ENCODE results near the gene PHF21B.
"Not testable (repeated sequence)": the region's sequence is repeated elsewhere in the genome, so short reads cannot be mapped to it uniquely, and the experiment has no call there.

The PHF21B gene

DNA sequence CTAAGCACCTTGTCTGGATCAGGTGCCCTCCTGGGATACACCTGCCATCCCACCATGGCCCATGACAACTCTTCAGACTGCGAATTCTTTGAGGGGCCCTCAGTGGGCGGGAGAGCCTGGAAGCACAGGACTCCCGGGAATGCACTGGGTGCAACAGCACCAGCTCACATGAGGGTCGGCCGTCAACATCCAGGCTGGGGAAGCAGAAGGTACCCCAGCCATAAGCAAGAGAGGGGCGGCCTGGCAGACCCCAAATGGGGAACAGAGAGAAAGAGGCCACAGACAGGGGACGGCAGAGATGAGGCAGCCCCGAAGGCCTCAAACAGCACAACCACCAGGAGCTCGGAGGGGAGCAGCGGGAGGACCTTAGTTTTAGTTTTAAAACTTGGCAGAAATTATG lies 94.4 kb downstream of the PHF21B start:
- no peak for DNase-seq

- DNase-seq, result no peak
Measured at GRCh38 chr22:44914026-44914721, 95.6 kb downstream of the PHF21B start.

GRCh38 chr22:44913198-44913983 lies 96.4 kb downstream of the PHF21B start:
- no peak for DNase-seq

DNA sequence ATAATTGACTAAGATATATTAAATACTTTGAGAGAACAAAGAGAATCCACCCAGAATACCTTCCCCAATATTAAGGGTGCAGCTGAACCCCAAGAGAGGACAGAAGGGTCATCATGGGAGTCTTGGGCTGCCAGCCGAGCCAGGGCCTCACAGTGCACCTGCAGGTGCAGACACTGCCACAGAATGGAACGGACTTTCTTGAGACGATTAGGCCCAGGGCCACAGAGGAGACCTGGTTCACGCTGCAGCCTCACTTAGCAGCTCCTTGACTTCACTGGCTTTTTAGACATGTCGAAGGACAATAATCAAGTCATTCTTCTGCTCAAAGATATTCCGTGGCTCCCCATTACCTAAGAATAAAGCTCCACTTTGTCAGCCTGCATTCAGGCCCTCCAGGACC lies 100.6 kb downstream of the PHF21B start:
- DNase-seq, result no peak

- no peak for DNase-seq
Measured at GRCh38 chr22:44907765-44908737, 101.8 kb downstream of the PHF21B start.

DNA sequence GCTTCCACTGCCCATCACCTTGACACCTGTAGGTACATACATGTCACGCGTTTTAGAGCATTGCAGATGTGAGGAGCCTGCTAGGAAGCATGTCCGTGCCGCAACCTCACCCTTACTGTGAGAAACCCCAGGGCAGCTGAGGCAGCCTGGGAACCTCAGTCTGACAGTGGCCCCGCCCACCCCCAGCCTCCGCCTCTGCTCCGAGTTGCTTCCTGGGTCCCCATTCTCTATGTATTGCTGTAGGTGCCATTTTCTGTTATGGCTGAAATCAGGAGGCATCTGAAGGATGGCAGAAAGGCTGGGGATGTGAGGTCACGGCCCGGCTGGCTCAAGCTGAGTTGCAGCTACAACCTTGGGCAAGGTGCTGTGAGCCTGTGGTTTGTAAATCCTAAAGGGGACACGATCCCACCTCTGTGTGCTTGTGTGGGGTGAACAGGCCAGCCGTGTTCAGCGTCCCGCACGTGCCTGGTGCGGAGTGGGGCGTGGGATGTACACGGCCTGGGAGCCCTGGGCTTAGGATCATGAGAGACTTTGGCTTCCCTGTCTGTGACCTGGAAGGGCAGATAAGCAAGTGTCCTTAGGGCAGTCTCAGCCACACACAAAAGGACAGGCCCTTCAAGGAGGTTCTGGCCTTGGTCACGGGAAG lies 102.7 kb downstream of the PHF21B start:
- no peak for DNase-seq

DNA sequence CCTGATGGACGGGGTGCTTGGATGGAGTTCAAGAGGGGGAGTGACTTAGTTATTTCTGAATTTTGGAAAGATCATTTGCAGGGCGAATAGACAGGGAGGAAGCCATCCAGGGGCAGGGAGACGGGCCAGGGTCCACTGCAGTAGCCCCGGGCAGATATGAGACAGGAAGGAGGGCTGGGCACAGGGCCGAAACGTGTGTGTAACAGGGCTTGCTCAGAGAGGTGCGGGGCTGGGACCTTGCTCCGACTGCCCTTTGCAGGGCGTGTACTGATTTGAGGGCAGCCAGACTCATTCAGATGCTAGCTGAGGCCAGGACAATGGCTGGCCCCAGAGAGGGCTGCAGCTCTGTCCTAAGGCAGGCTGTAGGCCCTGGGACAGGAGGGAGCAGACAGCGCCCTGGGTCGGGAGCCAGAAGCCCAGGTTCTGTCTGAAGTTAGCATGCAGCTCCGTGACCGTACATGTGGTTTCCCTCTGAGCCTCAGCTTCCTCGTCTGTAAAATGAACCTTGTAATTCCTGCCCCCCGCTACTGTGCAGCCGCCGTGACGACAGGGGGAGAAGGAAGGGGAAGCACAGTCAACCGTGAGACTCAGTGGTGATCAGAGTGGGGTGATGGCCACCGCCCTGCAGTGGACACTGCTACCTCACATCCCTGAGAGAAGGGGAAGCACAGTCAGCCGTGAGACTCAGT lies 103.4 kb downstream of the PHF21B start:
- no peak for DNase-seq

- not testable (repeated sequence) for DNase-seq
Measured at GRCh38 chr22:44904492-44905152, 105.2 kb downstream of the PHF21B start.

DNA sequence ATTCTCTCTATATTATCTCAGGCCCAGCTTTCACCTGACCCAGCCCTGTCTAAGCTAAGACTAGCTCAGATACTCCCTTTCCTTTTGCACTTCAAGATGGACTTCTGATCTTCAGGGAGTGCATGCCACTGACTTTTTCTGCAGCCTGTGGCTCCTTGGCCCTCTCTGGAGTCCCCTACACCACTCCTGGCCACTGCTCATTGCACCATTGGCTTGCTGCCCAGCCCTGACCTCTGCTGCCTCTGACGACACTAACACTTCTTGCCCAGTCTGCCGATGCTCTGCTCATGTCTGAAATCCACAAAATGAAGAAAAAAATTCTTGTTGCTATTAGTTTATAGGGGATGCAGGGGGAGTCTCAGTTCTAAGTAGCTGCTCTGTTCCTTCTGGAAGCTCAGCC lies 106.6 kb downstream of the PHF21B start:
- DNase-seq, result not testable (repeated sequence)

DNA sequence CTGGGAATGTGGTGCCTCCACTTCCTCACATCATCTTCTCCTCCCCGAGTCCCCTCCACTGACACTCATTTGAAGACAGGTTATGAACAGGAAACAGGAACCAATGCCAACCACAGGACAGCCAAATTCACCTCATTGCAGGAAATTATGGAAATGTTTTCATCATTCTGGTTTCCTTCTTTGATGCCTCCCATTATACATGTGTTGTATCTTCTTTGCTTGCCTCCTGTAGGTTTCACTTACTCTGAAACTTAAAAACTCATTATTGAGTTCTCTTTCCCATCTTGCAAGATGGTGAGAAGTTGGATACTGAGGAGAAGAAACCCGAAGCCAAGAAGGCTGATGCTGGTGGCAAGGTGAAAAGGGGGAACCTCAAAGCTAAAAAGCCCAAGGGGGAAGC lies 108.5 kb downstream of the PHF21B start:
- DNase-seq, result no peak

GRCh38 chr22:44898236-44898635 lies 111.6 kb downstream of the PHF21B start:
- DNase-seq, result no peak

GRCh38 chr22:44895296-44896055 lies 114.3 kb downstream of the PHF21B start:
- DNase-seq, result no peak

- no peak for DNase-seq
Measured at GRCh38 chr22:44894782-44895181, 115.0 kb downstream of the PHF21B start.

GRCh38 chr22:44894321-44894720 lies 115.5 kb downstream of the PHF21B start:
- no peak for DNase-seq

DNA sequence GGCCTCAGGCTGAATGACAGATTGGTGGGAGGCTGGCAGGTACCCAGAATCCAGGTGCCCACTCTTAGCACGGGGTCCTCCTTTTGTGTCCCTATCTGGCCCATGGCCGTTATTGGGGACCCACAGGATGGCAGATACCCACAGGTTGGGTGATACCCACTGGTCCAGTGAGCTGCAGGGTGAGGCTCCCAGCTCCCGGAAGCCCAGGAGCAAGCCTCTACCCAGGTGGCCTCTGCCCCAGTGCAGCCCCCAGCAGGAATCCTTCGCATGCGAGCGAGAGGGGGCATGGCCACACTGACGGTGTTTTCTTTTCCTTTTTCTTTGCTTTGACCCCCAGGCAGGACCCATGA lies 116.1 kb downstream of the PHF21B start:
- DNase-seq, result no peak

DNA sequence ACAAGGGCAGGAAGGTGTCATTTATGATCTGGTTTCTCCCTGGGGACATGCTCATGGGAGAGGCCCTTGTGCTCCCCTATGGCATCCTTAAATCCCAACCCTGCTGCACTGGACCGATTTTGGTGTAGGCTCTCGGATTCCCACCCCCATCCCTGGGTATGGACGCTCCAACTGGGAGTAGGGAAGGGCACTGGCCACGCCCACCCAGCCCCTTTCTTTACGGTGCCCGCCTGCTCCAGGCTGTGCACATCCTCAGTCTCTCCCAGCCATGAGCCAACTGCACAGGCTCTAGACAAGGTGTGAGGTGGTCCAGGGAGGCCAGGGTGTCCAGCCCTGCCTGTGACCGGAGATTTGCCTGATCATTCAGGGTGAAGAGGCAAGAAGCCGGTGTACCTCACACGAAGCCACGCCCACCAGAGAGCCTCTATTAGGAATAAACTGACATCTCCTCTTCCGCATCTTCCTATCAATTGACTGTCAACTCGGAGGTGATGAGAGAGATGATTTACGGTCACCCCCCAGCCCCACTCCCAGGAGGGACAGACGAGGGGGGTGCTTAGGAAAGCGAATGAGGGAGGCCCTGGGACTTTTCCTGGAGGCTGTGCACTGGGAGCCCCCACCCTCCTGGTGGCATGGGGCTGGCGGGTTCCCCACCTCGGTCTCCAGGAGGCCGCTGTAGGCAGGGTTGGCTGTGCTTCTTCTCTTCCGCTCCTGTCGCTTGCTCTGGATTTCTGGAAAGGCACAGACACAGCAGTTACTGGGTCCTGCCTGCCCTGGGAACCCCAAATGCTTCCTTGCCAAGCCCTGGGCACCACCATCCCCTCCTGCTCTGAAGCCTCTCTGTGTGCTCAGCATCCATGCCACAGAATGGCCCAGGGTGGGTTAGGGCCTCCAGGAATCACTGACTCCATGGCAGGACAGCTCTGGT lies 116.7 kb downstream of the PHF21B start:
- no peak for DNase-seq

GRCh38 chr22:44892243-44892642 lies 117.6 kb downstream of the PHF21B start:
- DNase-seq, result no peak

DNA sequence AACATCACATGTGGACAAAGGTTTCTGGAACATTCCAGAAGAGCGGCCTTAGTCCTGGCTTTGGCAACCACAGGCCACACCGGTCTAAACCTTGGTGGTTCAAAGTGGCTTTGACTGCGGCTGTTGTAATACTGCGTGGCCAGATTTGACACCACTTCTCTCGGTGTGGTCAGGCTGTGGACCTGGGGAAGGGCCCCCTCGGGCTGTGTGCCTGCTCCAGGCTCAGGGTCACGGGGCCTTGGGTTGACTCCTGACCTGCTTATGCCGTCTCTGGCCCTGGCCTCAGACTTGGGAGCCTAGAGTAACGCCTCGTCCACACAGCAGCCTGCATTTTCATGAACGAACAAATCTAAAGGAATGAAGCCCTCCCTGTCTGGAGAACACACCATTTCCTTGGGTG lies 118.0 kb downstream of the PHF21B start:
- DNase-seq, result no peak

DNA sequence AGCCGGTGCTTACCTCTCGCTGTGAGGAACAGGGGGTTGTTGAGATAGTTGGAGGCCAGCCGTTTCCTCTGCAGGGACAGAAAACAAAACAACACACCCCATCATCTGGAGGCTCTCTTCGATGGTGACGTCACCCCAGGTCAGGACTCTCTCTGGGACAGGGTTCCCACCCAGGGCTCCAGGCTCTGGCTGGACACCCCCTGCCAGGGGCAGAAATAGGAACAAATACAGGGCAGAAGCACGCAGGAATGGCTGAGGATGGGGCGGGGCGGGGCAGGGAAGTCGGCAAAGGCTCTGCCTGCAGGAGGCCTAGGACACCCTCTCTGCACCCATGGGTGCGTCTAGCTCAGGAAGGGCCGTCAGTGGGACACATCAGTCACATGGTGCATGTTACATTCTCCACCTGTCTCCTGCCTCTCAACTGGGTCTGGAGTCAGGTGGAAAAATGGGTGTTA lies 118.5 kb downstream of the PHF21B start:
- no peak for DNase-seq

All from NCI-H510A (cell line).